ENCODE results near the gene OSBPL7.

The OSBPL7 gene

DNA sequence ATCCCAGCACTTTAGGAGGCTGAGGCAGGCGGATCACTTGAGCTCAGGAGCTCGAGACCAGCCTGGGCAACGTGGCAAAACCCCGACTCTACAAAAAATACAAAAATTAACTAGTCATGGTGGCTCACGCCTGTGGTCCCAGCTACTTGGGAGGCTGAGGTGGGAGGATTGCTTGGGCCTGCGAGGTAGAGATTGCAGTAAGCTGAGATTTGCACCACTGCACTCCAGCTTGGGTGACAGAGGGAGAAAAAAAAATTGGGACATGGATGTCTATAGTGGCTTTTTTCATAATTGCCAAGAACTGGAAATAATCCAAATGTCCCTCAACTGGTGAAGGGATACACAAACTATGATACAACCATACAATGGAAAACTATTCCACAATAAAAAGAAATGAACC, 28.6 kb downstream of the OSBPL7 start:
- H3F3A ChIP-seq (ENCODE audit: control insufficient read depth, insufficient read depth) = no peaks in the 10 kb centered on the region
- H3K36me3 ChIP-seq (ENCODE audit: control insufficient read depth, low read length) = no peaks in the 10 kb centered on the region
- H3K4me2 ChIP-seq (ENCODE audit: low read length) = no peak overlapping the region
- H3K9me3 ChIP-seq (ENCODE audit: control insufficient read depth, insufficient read depth, low read length) = no peaks in the 10 kb centered on the region
- no peak for TF ChIP-seq EZH2phosphoT487 (IDR thresholded peaks at IDR 0.05; ENCODE audit: borderline replicate concordance, low read length)
- TF ChIP-seq, protein P1, sequence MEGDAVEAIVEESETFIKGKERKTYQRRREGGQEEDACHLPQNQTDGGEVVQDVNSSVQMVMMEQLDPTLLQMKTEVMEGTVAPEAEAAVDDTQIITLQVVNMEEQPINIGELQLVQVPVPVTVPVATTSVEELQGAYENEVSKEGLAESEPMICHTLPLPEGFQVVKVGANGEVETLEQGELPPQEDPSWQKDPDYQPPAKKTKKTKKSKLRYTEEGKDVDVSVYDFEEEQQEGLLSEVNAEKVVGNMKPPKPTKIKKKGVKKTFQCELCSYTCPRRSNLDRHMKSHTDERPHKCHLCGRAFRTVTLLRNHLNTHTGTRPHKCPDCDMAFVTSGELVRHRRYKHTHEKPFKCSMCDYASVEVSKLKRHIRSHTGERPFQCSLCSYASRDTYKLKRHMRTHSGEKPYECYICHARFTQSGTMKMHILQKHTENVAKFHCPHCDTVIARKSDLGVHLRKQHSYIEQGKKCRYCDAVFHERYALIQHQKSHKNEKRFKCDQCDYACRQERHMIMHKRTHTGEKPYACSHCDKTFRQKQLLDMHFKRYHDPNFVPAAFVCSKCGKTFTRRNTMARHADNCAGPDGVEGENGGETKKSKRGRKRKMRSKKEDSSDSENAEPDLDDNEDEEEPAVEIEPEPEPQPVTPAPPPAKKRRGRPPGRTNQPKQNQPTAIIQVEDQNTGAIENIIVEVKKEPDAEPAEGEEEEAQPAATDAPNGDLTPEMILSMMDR (IDR thresholded peaks at IDR 0.05; ENCODE audit: low read depth, low read length, poor library complexity, severe bottlenecking) = no peak
- H3K4me3 ChIP-seq (ENCODE audit: low read length) = no peak overlapping the region
- no peaks in the 10 kb centered on the region for H4K20me1 ChIP-seq (ENCODE audit: control insufficient read depth, insufficient read depth, low read depth, low read length)
- no peak overlapping the region for H3K27ac ChIP-seq (ENCODE audit: low read depth, low read length)
- H3K4me1 ChIP-seq (ENCODE audit: control insufficient read depth, low read length) = no peaks in the 10 kb centered on the region
- no peaks in the 10 kb centered on the region for H3K9me2 ChIP-seq (replicated peaks; ENCODE audit: control insufficient read depth, low read length)
- peaks cover 35% of the 10 kb centered on the region for H3K27me3 ChIP-seq (ENCODE audit: control insufficient read depth, low read length)
- no peaks in the 10 kb centered on the region for H3K79me2 ChIP-seq (ENCODE audit: control insufficient read depth, low read length)

DNA sequence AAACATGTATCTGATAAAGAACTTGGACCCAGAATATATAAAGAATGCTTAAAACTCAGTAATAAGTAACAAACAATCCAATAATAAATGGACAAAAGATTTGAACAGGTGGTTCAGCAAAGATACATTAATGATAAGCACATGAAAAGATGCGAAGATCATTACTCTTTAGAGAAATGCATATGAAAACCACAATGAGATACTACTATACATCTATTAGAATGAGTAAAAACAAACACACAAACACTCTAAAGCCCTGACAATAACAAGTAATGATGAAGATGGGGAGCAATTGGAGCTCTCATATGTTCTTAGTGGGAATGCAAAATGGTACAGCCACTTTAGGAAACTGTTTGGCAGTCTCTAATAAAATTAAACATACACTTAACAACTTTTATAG, 29.1 kb downstream of the OSBPL7 start:
- H4K20me1 ChIP-seq (ENCODE audit: control insufficient read depth, insufficient read depth, low read depth, low read length) = no peaks in the 10 kb centered on the region
- peaks cover 35% of the 10 kb centered on the region for H3K27me3 ChIP-seq (ENCODE audit: control insufficient read depth, low read length)

DNA sequence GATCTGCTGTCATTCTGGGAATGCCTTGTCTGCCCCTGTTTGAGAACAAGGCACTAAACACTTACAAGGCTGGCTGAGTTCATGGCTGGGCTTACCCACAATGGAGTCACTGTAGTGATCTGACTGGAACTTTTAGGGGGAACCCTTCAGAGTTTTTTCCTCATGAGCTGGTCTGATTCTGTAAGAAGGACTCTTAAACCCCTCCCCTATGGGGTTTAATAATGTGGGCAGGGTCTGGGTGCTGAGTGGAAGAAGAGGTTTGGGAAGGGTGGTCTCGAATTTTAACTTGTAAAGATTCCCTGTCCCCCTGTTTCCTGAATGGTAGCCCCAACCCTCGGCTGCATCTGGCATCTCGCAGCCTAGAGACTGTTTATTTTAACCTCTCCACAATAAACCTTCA, 30.6 kb downstream of the OSBPL7 start:
- no peaks in the 10 kb centered on the region for H3F3A ChIP-seq (ENCODE audit: control insufficient read depth, insufficient read depth)
- no peaks in the 10 kb centered on the region for H3K36me3 ChIP-seq (ENCODE audit: control insufficient read depth, low read length)
- H3K79me2 ChIP-seq (ENCODE audit: control insufficient read depth, low read length) = no peaks in the 10 kb centered on the region
- TF ChIP-seq, protein P1 (IDR thresholded peaks at IDR 0.05; ENCODE audit: low read depth, low read length, poor library complexity, severe bottlenecking) = no peak
- no peak for TF ChIP-seq EZH2phosphoT487 (IDR thresholded peaks at IDR 0.05; ENCODE audit: borderline replicate concordance, low read length)
- no peaks in the 10 kb centered on the region for H3K9me2 ChIP-seq (replicated peaks; ENCODE audit: control insufficient read depth, low read length)
- H3K9me3 ChIP-seq (ENCODE audit: control insufficient read depth, insufficient read depth, low read length) = no peaks in the 10 kb centered on the region
- no peak overlapping the region for H3K27ac ChIP-seq (ENCODE audit: low read depth, low read length)
- no peaks in the 10 kb centered on the region for H4K20me1 ChIP-seq (ENCODE audit: control insufficient read depth, insufficient read depth, low read depth, low read length)
- H3K4me2 ChIP-seq (ENCODE audit: low read length) = no peak overlapping the region
- H3K27me3 ChIP-seq (ENCODE audit: control insufficient read depth, low read length) = peaks cover 35% of the 10 kb centered on the region
- no peak overlapping the region for H3K4me3 ChIP-seq (ENCODE audit: low read length)
- no peaks in the 10 kb centered on the region for H3K4me1 ChIP-seq (ENCODE audit: control insufficient read depth, low read length)

More for the DNA sequence above, 29.1 kb downstream of the OSBPL7 start:
- Histone ChIP-seq H3K36me3 (ENCODE audit: control insufficient read depth, low read length) (no peaks in the 10 kb centered on the region), H3K4me3 (ENCODE audit: low read length) (no peak overlapping the region), H3K79me2 (ENCODE audit: control insufficient read depth, low read length) (no peaks in the 10 kb centered on the region), H3K9me3 (ENCODE audit: control insufficient read depth, insufficient read depth, low read length) (no peaks in the 10 kb centered on the region), H3K9me2 (replicated peaks; ENCODE audit: control insufficient read depth, low read length) (no peaks in the 10 kb centered on the region), H3F3A (ENCODE audit: control insufficient read depth, insufficient read depth) (no peaks in the 10 kb centered on the region), H3K4me2 (ENCODE audit: low read length) (no peak overlapping the region), H3K4me1 (ENCODE audit: control insufficient read depth, low read length) (no peaks in the 10 kb centered on the region), H3K27ac (ENCODE audit: low read depth, low read length) (no peak overlapping the region)
- no peak for TF ChIP-seq EZH2phosphoT487 (IDR thresholded peaks at IDR 0.05; ENCODE audit: borderline replicate concordance, low read length)
- TF ChIP-seq, protein P1 (IDR thresholded peaks at IDR 0.05; ENCODE audit: low read depth, low read length, poor library complexity, severe bottlenecking) = no peak

All from DOHH2 (cell line).